Measurements from ENCODE around the gene RBM39. TPM values are rescaled to one million over a fixed set of nuclear protein-coding genes. Genes with fewer than 3 reads are reported as not detected.
"Not testable (repeated sequence)": the region's sequence is repeated elsewhere in the genome, so short reads cannot be mapped to it uniquely, and the experiment has no call there.

The RBM39 gene
- total RNA-seq, 1 experiment from 2014 or later, result 341 TPM

- Histone ChIP-seq H3K36me3 (ENCODE audit: low read depth, low read length) (peaks cover 91% of the 10 kb centered on the region), H3K27ac (ENCODE audit: low read length) (no peak overlapping the region), H3F3A (ENCODE audit: low read length, unreplicated experiment) (peaks cover 58% of the 10 kb centered on the region), H3K9ac (ENCODE audit: low read length) (no peak overlapping the region), H2AFZ (ENCODE audit: low read length) (no peak overlapping the region), H3K9me3 (ENCODE audit: low read length) (no peaks in the 10 kb centered on the region), H3K9me2 (replicated peaks; ENCODE audit: low read length) (no peaks in the 10 kb centered on the region), H4K20me1 (ENCODE audit: low read length) (peaks cover 51% of the 10 kb centered on the region), H3K4me2 (ENCODE audit: low read length) (no peak overlapping the region), H3K4me3 (ENCODE audit: low read length) (no peak overlapping the region), H3K4me1 (ENCODE audit: insufficient read depth, low read length) (no peaks in the 10 kb centered on the region), H3K27me3 (ENCODE audit: low read length) (no peaks in the 10 kb centered on the region), H3K79me2 (ENCODE audit: low read length) (peaks cover 52% of the 10 kb centered on the region)
- ChIA-PET CTCF (no interaction called here), POLR2A (ENCODE audit: unreplicated experiment) (no interaction called here)
- TF ChIP-seq CTCF (conservative IDR thresholded peaks at IDR 0.05; ENCODE audit: low read depth, low read length) (no peak), EZH2phosphoT487 (IDR thresholded peaks at IDR 0.05; ENCODE audit: borderline replicate concordance, low read length) (no peak), EZH2 (IDR thresholded peaks at IDR 0.05; ENCODE audit: low read length, unreplicated experiment) (no peak)
- BruUV-seq (replicated peaks), result no TSS peak
- intact Hi-C loops (cut with micrococcal nuclease), result no loop called here
- DNase-seq (no peak), ATAC-seq (no peak)
These were observed 32.8 kb downstream of the RBM39 start for GRCh38 chr20:35709259-35709658.

GRCh38 chr20:35708502-35708901 lies 33.6 kb downstream of the RBM39 start:
- no peak overlapping the region for H3K9ac ChIP-seq (ENCODE audit: low read length)
- no peak overlapping the region for H3K4me2 ChIP-seq (ENCODE audit: low read length)
- no peak for TF ChIP-seq EZH2phosphoT487 (IDR thresholded peaks at IDR 0.05; ENCODE audit: borderline replicate concordance, low read length)
- no peak overlapping the region for H3K4me3 ChIP-seq (ENCODE audit: low read length)
- H3K27ac ChIP-seq (ENCODE audit: low read length), result no peak overlapping the region
- ChIA-PET POLR2A (ENCODE audit: unreplicated experiment) (interaction anchor here (0.6 kb wide), 1 partner anchor 9 kb away, joined by 6 read pairs; the partner anchor contains the start of genes NFS1 and ROMO1), CTCF (no interaction called here)
- H3K4me1 ChIP-seq (ENCODE audit: insufficient read depth, low read length), result no peaks in the 10 kb centered on the region
- H3K9me3 ChIP-seq (ENCODE audit: low read length), result no peaks in the 10 kb centered on the region
- peaks cover 58% of the 10 kb centered on the region for H4K20me1 ChIP-seq (ENCODE audit: low read length)
- intact Hi-C loops (cut with micrococcal nuclease), result no loop called here
- peaks cover 62% of the 10 kb centered on the region for H3F3A ChIP-seq (ENCODE audit: low read length, unreplicated experiment)
- no peaks in the 10 kb centered on the region for H3K27me3 ChIP-seq (ENCODE audit: low read length)
- H3K79me2 ChIP-seq (ENCODE audit: low read length), result peaks cover 50% of the 10 kb centered on the region
- H3K9me2 ChIP-seq (replicated peaks; ENCODE audit: low read length), result no peaks in the 10 kb centered on the region
- DNase-seq, result no peak
- peaks cover 92% of the 10 kb centered on the region for H3K36me3 ChIP-seq (ENCODE audit: low read depth, low read length)
- no peak; the same call in 1 of the 2 replicates for ATAC-seq
- no TSS peak for BruUV-seq (replicated peaks)
- H2AFZ ChIP-seq (ENCODE audit: low read length), result no peak overlapping the region

GRCh38 chr20:35706591-35707529 lies 35.2 kb downstream of the RBM39 start:
- Histone ChIP-seq H4K20me1 (ENCODE audit: low read length) (peaks cover 57% of the 10 kb centered on the region), H3K36me3 (ENCODE audit: low read depth, low read length) (peaks cover 93% of the 10 kb centered on the region), H3F3A (ENCODE audit: low read length, unreplicated experiment) (peaks cover 68% of the 10 kb centered on the region), H3K79me2 (ENCODE audit: low read length) (peaks cover 50% of the 10 kb centered on the region)
- CTCF ChIA-PET; DNase-seq; H2AFZ ChIP-seq (ENCODE audit: low read length); intact Hi-C loops (cut with micrococcal nuclease); BruUV-seq (replicated peaks); H3K4me1 ChIP-seq (ENCODE audit: insufficient read depth, low read length); H3K27me3 ChIP-seq (ENCODE audit: low read length); ATAC-seq; H3K9ac ChIP-seq (ENCODE audit: low read length); H3K4me3 ChIP-seq (ENCODE audit: low read length); POLR2A ChIA-PET (ENCODE audit: unreplicated experiment); H3K4me2 ChIP-seq (ENCODE audit: low read length); H3K9me2 ChIP-seq (replicated peaks; ENCODE audit: low read length); H3K9me3 ChIP-seq (ENCODE audit: low read length); H3K27ac ChIP-seq (ENCODE audit: low read length): not testable (repeated sequence)

- H3K4me2 ChIP-seq (ENCODE audit: low read length); H3K4me1 ChIP-seq (ENCODE audit: insufficient read depth, low read length); H3K27ac ChIP-seq (ENCODE audit: low read length); H3K9me3 ChIP-seq (ENCODE audit: low read length); ATAC-seq; BruUV-seq (replicated peaks); POLR2A ChIA-PET (ENCODE audit: unreplicated experiment); H3K9me2 ChIP-seq (replicated peaks; ENCODE audit: low read length); CTCF ChIA-PET; DNase-seq; H2AFZ ChIP-seq (ENCODE audit: low read length); H3K4me3 ChIP-seq (ENCODE audit: low read length); intact Hi-C loops (cut with micrococcal nuclease); H3K9ac ChIP-seq (ENCODE audit: low read length); H3K27me3 ChIP-seq (ENCODE audit: low read length): not testable (repeated sequence)
- peaks cover 83% of the 10 kb centered on the region for H3K36me3 ChIP-seq (ENCODE audit: low read depth, low read length)
- peaks cover 47% of the 10 kb centered on the region for H4K20me1 ChIP-seq (ENCODE audit: low read length)
- H3K79me2 ChIP-seq (ENCODE audit: low read length), result peaks cover 44% of the 10 kb centered on the region
- H3F3A ChIP-seq (ENCODE audit: low read length, unreplicated experiment), result peaks cover 59% of the 10 kb centered on the region
These were observed 36.2 kb downstream of the RBM39 start for GRCh38 chr20:35705894-35706293.
